Measurements from ENCODE around the gene NDUFB11.

The NDUFB11 gene

GRCh38 chrX:47175588-47175980 lies 31.1 kb upstream of the NDUFB11 start:
- DNase-seq (ENCODE audit: low read depth, low spot score), result no peak
- no peak overlapping the region for H3K27ac ChIP-seq

GRCh38 chrX:47174846-47175587 lies 30.5 kb upstream of the NDUFB11 start:
- H3K27ac ChIP-seq, result no peak overlapping the region
- DNase-seq (ENCODE audit: low read depth, low spot score), result no peak

- no peak for DNase-seq (ENCODE audit: low read depth, low spot score)
- no peak overlapping the region for H3K27ac ChIP-seq
These were observed 29.9 kb upstream of the NDUFB11 start for GRCh38 chrX:47174376-47174775.

- DNase-seq (ENCODE audit: low read depth, low spot score), result no peak
- no peak overlapping the region for H3K27ac ChIP-seq
These were observed 28.7 kb upstream of the NDUFB11 start for GRCh38 chrX:47172971-47173792.

- DNase-seq (ENCODE audit: low read depth, low spot score), result no peak
- H3K27ac ChIP-seq, result no peak overlapping the region
These were observed 28.0 kb upstream of the NDUFB11 start for GRCh38 chrX:47172549-47172948.

GRCh38 chrX:47171996-47172395 lies 27.5 kb upstream of the NDUFB11 start:
- DNase-seq (ENCODE audit: low read depth, low spot score), result no peak
- no peak overlapping the region for H3K27ac ChIP-seq

GRCh38 chrX:47170861-47171692 lies 26.6 kb upstream of the NDUFB11 start:
- no peak for DNase-seq (ENCODE audit: low read depth, low spot score)
- no peak overlapping the region for H3K27ac ChIP-seq

- DNase-seq (ENCODE audit: low read depth, low spot score), result no peak
- no peak overlapping the region for H3K27ac ChIP-seq
These were observed 25.4 kb upstream of the NDUFB11 start for GRCh38 chrX:47169726-47170515.

GRCh38 chrX:47169273-47169672 lies 24.8 kb upstream of the NDUFB11 start:
- DNase-seq (ENCODE audit: low read depth, low spot score), result no peak
- H3K27ac ChIP-seq, result no peak overlapping the region

- H3K27ac ChIP-seq, result no peak overlapping the region
- no peak for DNase-seq (ENCODE audit: low read depth, low spot score)
These were observed 24.1 kb upstream of the NDUFB11 start for GRCh38 chrX:47168495-47169073.

GRCh38 chrX:47166126-47166525 lies 21.6 kb upstream of the NDUFB11 start:
- H3K27ac ChIP-seq, result no peak overlapping the region
- DNase-seq (ENCODE audit: low read depth, low spot score), result no peak

- no peak overlapping the region for H3K27ac ChIP-seq
- DNase-seq (ENCODE audit: low read depth, low spot score), result no peak
These were observed 19.9 kb upstream of the NDUFB11 start for GRCh38 chrX:47164420-47164819.

- H3K27ac ChIP-seq, result no peak overlapping the region
These were observed 18.6 kb upstream of the NDUFB11 start for GRCh38 chrX:47162927-47163583.

GRCh38 chrX:47160781-47161180 lies 16.3 kb upstream of the NDUFB11 start:
- no peak for DNase-seq (ENCODE audit: low read depth, low spot score)
- H3K27ac ChIP-seq, result no peak overlapping the region

More at GRCh38 chrX:47162927-47163583, 18.6 kb upstream of the NDUFB11 start:
- DNase-seq (ENCODE audit: low read depth, low spot score), result no peak

GRCh38 chrX:47158781-47159180 lies 14.3 kb upstream of the NDUFB11 start:
- no peak overlapping the region for H3K27ac ChIP-seq
- DNase-seq (ENCODE audit: low read depth, low spot score), result no peak

- DNase-seq (ENCODE audit: low read depth, low spot score), result no peak
- no peak overlapping the region for H3K27ac ChIP-seq
These were observed 13.6 kb upstream of the NDUFB11 start for GRCh38 chrX:47158131-47158530.

- no peak for DNase-seq (ENCODE audit: low read depth, low spot score)
These were observed 12.4 kb upstream of the NDUFB11 start for GRCh38 chrX:47156611-47157520.

GRCh38 chrX:47151435-47151834 lies 6.9 kb upstream of the NDUFB11 start:
- no peak for DNase-seq (ENCODE audit: low read depth, low spot score)
- H3K27ac ChIP-seq, result no peak overlapping the region

More at GRCh38 chrX:47156611-47157520, 12.4 kb upstream of the NDUFB11 start:
- H3K27ac ChIP-seq, result no peak overlapping the region

Data from epithelial cell of prostate (primary cell).